HEK293 (cell line): Measurements from ENCODE around the gene TMEM238L.

Experiments
- CTCF ChIA-PET: fragments of 350-600 bp; formaldehyde crosslinking; extraction: SDS; loops from one replicate; lab custom pipeline; 2021; ENCODE audit warnings: antibody characterized with exemption; lab: Yijun Ruan, JAX
- POLR2A ChIA-PET: fragments of 300-600 bp; formaldehyde crosslinking; extraction: SDS; loops from one replicate; lab custom pipeline; 2020; ENCODE audit warnings: antibody characterized with exemption, inconsistent platforms; lab: Yijun Ruan, JAX
- H3K27ac ChIP-seq: fragments of 200-500 bp; sonication (Bioruptor generic); 2 replicates; pipeline ENCODE4 v1.5.1; 2014; ENCODE audit warnings: low read depth, low read length, control low read depth, inconsistent platforms; ENCODE audit errors: extremely low read depth
- H3K36me3 ChIP-seq, 2 experiments: fragments of 200-500 bp in 1 of 2; sonication (Bioruptor generic) in 1 of 2; 1 replicate in 1 of 2; 2 replicates in 1 of 2; pipeline ENCODE4 v1.5.1; 2014 to 2017; ENCODE audit warnings: inconsistent platforms in 2 of 2, low read length in 2 of 2; ENCODE audit not compliant: control insufficient read depth in 2 of 2, insufficient read depth in 1 of 2
- H3K4me1 ChIP-seq: fragments of 200-500 bp; sonication (Bioruptor generic); 2 replicates; pipeline ENCODE4 v1.5.1; 2014; ENCODE audit warnings: mild to moderate bottlenecking, low read length, inconsistent platforms; ENCODE audit not compliant: control insufficient read depth, insufficient read depth
- H3K4me3 ChIP-seq: 2 replicates; pipeline ENCODE4 v1.5.1; 2011; ENCODE audit warnings: low read depth, mild to moderate bottlenecking, control low read depth, low read length, moderate library complexity
- H3K9me3 ChIP-seq: fragments of 200-500 bp; sonication (Bioruptor generic); 2 replicates; pipeline ENCODE4 v1.5.1; 2014; ENCODE audit warnings: low read depth, low read length, inconsistent platforms; ENCODE audit not compliant: control insufficient read depth, insufficient read depth
- GFI1B ChIP-seq: fragments of 450-650 bp; formaldehyde crosslinking; IDR thresholded peaks from 2 replicates; pipeline ENCODE4 v1.5.1; 2016; ENCODE audit warnings: missing biosample characterization, missing genetic modification characterization
- HOXC10 ChIP-seq: sonication (generic); formaldehyde crosslinking; IDR thresholded peaks from 2 replicates; pipeline ENCODE4 v1.8.1; 2023; ENCODE audit warnings: mild to moderate bottlenecking, missing genetic modification reagents
- MZF1 ChIP-seq: fragments of 450-650 bp; formaldehyde crosslinking; IDR thresholded peaks from 2 replicates; pipeline ENCODE4 v1.5.1; 2017; ENCODE audit warnings: missing biosample characterization, missing genetic modification characterization, borderline replicate concordance
- PRDM1 ChIP-seq: fragments of 450-650 bp; formaldehyde crosslinking; IDR thresholded peaks from 2 replicates; pipeline ENCODE4; 2016; ENCODE audit warnings: missing biosample characterization, missing genetic modification characterization
- SCRT1 ChIP-seq: fragments of 450-650 bp; formaldehyde crosslinking; IDR thresholded peaks from 2 replicates; pipeline ENCODE4 v1.5.1; 2016; ENCODE audit warnings: missing biosample characterization, missing genetic modification characterization, borderline replicate concordance
- YY2 ChIP-seq: fragments of 450-650 bp; formaldehyde crosslinking; IDR thresholded peaks from 2 replicates; pipeline ENCODE4 v1.5.1; 2016; ENCODE audit warnings: missing biosample characterization, missing genetic modification characterization
- ZFP3 ChIP-seq: fragments of 450-650 bp; formaldehyde crosslinking; IDR thresholded peaks from 2 replicates; pipeline ENCODE4 v1.5.1; 2016; ENCODE audit warnings: low read depth, missing biosample characterization, missing genetic modification characterization
- ZFP37 ChIP-seq: fragments of 450-650 bp; formaldehyde crosslinking; IDR thresholded peaks from 2 replicates; pipeline ENCODE4 v1.5.1; 2016; ENCODE audit warnings: missing biosample characterization, missing genetic modification characterization
- ZFP41 ChIP-seq: fragments of 450-650 bp; formaldehyde crosslinking; IDR thresholded peaks from 2 replicates; pipeline ENCODE4 v1.5.1; 2016; ENCODE audit warnings: missing biosample characterization, missing genetic modification characterization, borderline replicate concordance
- ZNF221 ChIP-seq: fragments of 450-650 bp; formaldehyde crosslinking; IDR thresholded peaks from 2 replicates; pipeline ENCODE4 v1.5.1; 2017; ENCODE audit warnings: missing biosample characterization, missing genetic modification characterization, borderline replicate concordance
- ZNF302 ChIP-seq: fragments of 450-650 bp; formaldehyde crosslinking; IDR thresholded peaks from 2 replicates; pipeline ENCODE4 v1.5.1; 2016; ENCODE audit warnings: missing biosample characterization, missing genetic modification characterization, low read depth
- ZNF366 ChIP-seq: fragments of 450-650 bp; formaldehyde crosslinking; conservative IDR thresholded peaks from 2 replicates; pipeline ENCODE4 v1.5.1; 2016; ENCODE audit warnings: missing biosample characterization, missing genetic modification characterization
- ZNF391 ChIP-seq: fragments of 450-650 bp; formaldehyde crosslinking; IDR thresholded peaks from 2 replicates; pipeline ENCODE4 v1.5.1; 2016; ENCODE audit warnings: low read depth, missing biosample characterization, missing genetic modification characterization, borderline replicate concordance
- ZNF404 ChIP-seq: fragments of 450-650 bp; formaldehyde crosslinking; IDR thresholded peaks from 2 replicates; pipeline ENCODE4 v1.5.1; 2017; ENCODE audit warnings: missing biosample characterization, missing genetic modification characterization
- ZNF423 ChIP-seq: fragments of 450-650 bp; formaldehyde crosslinking; IDR thresholded peaks from 2 replicates; pipeline ENCODE4 v1.5.1; 2016; ENCODE audit warnings: missing biosample characterization, missing genetic modification characterization
- ZNF501 ChIP-seq: fragments of 450-650 bp; formaldehyde crosslinking; IDR thresholded peaks from 2 replicates; pipeline ENCODE4 v1.5.1; 2016; ENCODE audit warnings: missing biosample characterization, missing genetic modification characterization
- ZNF521 ChIP-seq: fragments of 450-650 bp; formaldehyde crosslinking; IDR thresholded peaks from 2 replicates; pipeline ENCODE4 v1.5.1; 2017; ENCODE audit warnings: missing biosample characterization, mild to moderate bottlenecking, missing genetic modification characterization
- ZNF544 ChIP-seq: fragments of 450-650 bp; formaldehyde crosslinking; IDR thresholded peaks from 2 replicates; pipeline ENCODE4 v1.5.0; 2017; ENCODE audit warnings: missing biosample characterization, missing genetic modification characterization
- ZNF548 ChIP-seq: fragments of 450-650 bp; formaldehyde crosslinking; IDR thresholded peaks from 2 replicates; pipeline ENCODE4 v1.5.1; 2016; ENCODE audit warnings: missing biosample characterization, missing genetic modification characterization
- ZNF596 ChIP-seq: fragments of 450-650 bp; IDR thresholded peaks from 2 replicates; pipeline ENCODE4 v1.5.0; 2018; ENCODE audit warnings: missing biosample characterization, mild to moderate bottlenecking, missing genetic modification characterization, moderate library complexity
- ZNF626 ChIP-seq: fragments of 450-650 bp; sonication (Bioruptor Pico); formaldehyde crosslinking; IDR thresholded peaks from 2 replicates; pipeline ENCODE4 v1.5.1; 2018; ENCODE audit warnings: missing biosample characterization, missing genetic modification characterization, inconsistent platforms
- TF ChIP-seq, protein P1 (sequence below): fragments of 450-650 bp; formaldehyde crosslinking; IDR thresholded peaks from 2 replicates; pipeline ENCODE4 v1.5.1; 2016; ENCODE audit warnings: missing biosample characterization, missing genetic modification characterization, borderline replicate concordance
- TF ChIP-seq, protein P2 (sequence below): sonication (generic); formaldehyde crosslinking; IDR thresholded peaks from 2 replicates; pipeline ENCODE4 v1.8.1; 2022; ENCODE audit warnings: mild to moderate bottlenecking, moderate library complexity, missing genetic modification reagents
- TF ChIP-seq, protein P3 (sequence below): fragments of 450-650 bp; formaldehyde crosslinking; IDR thresholded peaks from 2 replicates; pipeline ENCODE4 v1.5.1; 2016; ENCODE audit warnings: missing biosample characterization, missing genetic modification characterization
- TF ChIP-seq, protein P4 (sequence below): fragments of 450-650 bp; IDR thresholded peaks from 2 replicates; pipeline ENCODE4 v1.5.1; 2018; ENCODE audit warnings: missing biosample characterization, missing genetic modification characterization
- TF ChIP-seq, protein P5 (sequence below): fragments of 450-650 bp; formaldehyde crosslinking; IDR thresholded peaks from 2 replicates; pipeline ENCODE4 v1.5.1; 2016; ENCODE audit warnings: missing biosample characterization, missing genetic modification characterization

The TMEM238L gene

DNA sequence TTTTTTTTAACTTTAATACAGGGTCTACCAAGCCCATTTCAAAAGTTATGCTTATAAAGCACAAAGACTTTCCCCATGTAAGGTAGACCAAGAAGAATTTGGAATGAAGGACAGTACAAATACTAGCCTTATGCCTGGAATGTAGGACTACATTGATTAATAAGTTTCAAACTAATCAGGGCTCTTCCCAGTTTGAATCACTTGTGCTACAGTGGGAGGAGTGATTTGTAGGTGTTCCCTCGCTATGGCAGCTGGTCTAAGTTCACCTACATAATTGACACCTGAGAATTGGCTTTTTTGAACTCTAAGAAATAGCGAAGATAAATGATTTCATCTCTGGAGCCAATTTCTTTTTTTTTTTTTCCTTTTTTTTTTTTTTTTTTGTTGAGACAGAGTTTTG lies 18.6 kb downstream of the TMEM238L start:
- TF ChIP-seq ZNF521 (tag by site-specific recombination) = no peak
- TF ChIP-seq, protein P1, sequence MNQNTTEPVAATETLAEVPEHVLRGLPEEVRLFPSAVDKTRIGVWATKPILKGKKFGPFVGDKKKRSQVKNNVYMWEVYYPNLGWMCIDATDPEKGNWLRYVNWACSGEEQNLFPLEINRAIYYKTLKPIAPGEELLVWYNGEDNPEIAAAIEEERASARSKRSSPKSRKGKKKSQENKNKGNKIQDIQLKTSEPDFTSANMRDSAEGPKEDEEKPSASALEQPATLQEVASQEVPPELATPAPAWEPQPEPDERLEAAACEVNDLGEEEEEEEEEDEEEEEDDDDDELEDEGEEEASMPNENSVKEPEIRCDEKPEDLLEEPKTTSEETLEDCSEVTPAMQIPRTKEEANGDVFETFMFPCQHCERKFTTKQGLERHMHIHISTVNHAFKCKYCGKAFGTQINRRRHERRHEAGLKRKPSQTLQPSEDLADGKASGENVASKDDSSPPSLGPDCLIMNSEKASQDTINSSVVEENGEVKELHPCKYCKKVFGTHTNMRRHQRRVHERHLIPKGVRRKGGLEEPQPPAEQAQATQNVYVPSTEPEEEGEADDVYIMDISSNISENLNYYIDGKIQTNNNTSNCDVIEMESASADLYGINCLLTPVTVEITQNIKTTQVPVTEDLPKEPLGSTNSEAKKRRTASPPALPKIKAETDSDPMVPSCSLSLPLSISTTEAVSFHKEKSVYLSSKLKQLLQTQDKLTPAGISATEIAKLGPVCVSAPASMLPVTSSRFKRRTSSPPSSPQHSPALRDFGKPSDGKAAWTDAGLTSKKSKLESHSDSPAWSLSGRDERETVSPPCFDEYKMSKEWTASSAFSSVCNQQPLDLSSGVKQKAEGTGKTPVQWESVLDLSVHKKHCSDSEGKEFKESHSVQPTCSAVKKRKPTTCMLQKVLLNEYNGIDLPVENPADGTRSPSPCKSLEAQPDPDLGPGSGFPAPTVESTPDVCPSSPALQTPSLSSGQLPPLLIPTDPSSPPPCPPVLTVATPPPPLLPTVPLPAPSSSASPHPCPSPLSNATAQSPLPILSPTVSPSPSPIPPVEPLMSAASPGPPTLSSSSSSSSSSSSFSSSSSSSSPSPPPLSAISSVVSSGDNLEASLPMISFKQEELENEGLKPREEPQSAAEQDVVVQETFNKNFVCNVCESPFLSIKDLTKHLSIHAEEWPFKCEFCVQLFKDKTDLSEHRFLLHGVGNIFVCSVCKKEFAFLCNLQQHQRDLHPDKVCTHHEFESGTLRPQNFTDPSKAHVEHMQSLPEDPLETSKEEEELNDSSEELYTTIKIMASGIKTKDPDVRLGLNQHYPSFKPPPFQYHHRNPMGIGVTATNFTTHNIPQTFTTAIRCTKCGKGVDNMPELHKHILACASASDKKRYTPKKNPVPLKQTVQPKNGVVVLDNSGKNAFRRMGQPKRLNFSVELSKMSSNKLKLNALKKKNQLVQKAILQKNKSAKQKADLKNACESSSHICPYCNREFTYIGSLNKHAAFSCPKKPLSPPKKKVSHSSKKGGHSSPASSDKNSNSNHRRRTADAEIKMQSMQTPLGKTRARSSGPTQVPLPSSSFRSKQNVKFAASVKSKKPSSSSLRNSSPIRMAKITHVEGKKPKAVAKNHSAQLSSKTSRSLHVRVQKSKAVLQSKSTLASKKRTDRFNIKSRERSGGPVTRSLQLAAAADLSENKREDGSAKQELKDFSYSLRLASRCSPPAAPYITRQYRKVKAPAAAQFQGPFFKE = no peak
- TF ChIP-seq ZNF544 (tag by site-specific recombination) = no peak
- TF ChIP-seq ZFP3 (tag by site-specific recombination) = no peak
- TF ChIP-seq ZFP41 (tag by site-specific recombination) = no peak
- no peak for TF ChIP-seq ZNF366
- no peak for TF ChIP-seq YY2
- TF ChIP-seq, protein P2, sequence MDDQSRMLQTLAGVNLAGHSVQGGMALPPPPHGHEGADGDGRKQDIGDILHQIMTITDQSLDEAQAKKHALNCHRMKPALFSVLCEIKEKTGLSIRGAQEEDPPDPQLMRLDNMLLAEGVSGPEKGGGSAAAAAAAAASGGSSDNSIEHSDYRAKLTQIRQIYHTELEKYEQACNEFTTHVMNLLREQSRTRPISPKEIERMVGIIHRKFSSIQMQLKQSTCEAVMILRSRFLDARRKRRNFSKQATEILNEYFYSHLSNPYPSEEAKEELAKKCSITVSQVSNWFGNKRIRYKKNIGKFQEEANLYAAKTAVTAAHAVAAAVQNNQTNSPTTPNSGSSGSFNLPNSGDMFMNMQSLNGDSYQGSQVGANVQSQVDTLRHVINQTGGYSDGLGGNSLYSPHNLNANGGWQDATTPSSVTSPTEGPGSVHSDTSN = no peak
- TF ChIP-seq MZF1 = no peak
- TF ChIP-seq ZNF423 (tag by site-specific recombination) = no peak
- no peak for TF ChIP-seq ZNF404 (tag by site-specific recombination)
- TF ChIP-seq ZFP37 (tag by site-specific recombination) = no peak
- no peak for TF ChIP-seq ZNF548 (tag by site-specific recombination)
- TF ChIP-seq ZNF302 (tag by site-specific recombination) = no peak
- TF ChIP-seq SCRT1 (tag by site-specific recombination) = no peak
- TF ChIP-seq GFI1B (tag by site-specific recombination) = no peak
- no peak for TF ChIP-seq ZNF501
- Histone ChIP-seq H3K4me3 (no peak overlapping the region), H3K36me3 (no peaks in the 10 kb centered on the region), H3K9me3 (no peaks in the 10 kb centered on the region), H3K4me1 (no peaks in the 10 kb centered on the region), H3K27ac (no peak overlapping the region)
- ChIA-PET POLR2A (no interaction called here), CTCF (interaction anchor here (0.8 kb wide), 1 partner anchor 13 kb away, joined by 5 read pairs; no protein-coding TSS in a partner anchor)

DNA sequence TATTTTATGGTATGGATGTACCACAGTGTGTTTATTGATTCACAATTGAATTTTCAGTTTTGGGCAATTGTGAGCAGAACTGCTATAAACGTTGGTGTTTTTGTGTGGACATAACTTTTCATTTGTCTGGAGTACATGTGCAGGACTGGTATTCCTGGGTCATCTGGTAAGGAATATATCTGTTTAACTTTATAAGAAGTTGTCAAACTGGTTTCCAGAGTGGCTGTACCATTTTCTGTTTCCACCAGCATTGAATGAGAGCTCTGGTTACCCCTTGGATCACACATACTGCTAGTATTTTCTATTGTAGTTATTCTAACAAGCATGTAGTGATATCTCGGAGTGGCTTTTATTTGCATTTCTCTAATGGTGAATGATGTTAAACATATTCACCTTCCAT lies 24.3 kb downstream of the TMEM238L start:
- no peak for TF ChIP-seq HOXC10 (CRISPR knock-in tag)
- no peak for TF ChIP-seq ZNF302 (tag by site-specific recombination)
- TF ChIP-seq, protein P3, sequence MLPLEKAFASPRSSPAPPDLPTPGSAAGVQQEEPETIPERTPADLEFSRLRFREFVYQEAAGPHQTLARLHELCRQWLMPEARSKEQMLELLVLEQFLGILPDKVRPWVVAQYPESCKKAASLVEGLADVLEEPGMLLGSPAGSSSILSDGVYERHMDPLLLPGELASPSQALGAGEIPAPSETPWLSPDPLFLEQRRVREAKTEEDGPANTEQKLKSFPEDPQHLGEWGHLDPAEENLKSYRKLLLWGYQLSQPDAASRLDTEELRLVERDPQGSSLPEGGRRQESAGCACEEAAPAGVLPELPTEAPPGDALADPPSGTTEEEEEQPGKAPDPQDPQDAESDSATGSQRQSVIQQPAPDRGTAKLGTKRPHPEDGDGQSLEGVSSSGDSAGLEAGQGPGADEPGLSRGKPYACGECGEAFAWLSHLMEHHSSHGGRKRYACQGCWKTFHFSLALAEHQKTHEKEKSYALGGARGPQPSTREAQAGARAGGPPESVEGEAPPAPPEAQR (tag by site-specific recombination) = no peak
- no peak for TF ChIP-seq PRDM1 (tag by site-specific recombination)
- no peak for TF ChIP-seq ZNF626
- TF ChIP-seq ZNF391 (tag by site-specific recombination) = no peak
- TF ChIP-seq ZNF596 = no peak
- TF ChIP-seq ZNF221 (tag by site-specific recombination) = no peak
- TF ChIP-seq, protein P4, sequence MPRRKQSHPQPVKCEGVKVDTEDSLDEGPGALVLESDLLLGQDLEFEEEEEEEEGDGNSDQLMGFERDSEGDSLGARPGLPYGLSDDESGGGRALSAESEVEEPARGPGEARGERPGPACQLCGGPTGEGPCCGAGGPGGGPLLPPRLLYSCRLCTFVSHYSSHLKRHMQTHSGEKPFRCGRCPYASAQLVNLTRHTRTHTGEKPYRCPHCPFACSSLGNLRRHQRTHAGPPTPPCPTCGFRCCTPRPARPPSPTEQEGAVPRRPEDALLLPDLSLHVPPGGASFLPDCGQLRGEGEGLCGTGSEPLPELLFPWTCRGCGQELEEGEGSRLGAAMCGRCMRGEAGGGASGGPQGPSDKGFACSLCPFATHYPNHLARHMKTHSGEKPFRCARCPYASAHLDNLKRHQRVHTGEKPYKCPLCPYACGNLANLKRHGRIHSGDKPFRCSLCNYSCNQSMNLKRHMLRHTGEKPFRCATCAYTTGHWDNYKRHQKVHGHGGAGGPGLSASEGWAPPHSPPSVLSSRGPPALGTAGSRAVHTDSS (tag by site-specific recombination) = no peak
- TF ChIP-seq, protein P5, sequence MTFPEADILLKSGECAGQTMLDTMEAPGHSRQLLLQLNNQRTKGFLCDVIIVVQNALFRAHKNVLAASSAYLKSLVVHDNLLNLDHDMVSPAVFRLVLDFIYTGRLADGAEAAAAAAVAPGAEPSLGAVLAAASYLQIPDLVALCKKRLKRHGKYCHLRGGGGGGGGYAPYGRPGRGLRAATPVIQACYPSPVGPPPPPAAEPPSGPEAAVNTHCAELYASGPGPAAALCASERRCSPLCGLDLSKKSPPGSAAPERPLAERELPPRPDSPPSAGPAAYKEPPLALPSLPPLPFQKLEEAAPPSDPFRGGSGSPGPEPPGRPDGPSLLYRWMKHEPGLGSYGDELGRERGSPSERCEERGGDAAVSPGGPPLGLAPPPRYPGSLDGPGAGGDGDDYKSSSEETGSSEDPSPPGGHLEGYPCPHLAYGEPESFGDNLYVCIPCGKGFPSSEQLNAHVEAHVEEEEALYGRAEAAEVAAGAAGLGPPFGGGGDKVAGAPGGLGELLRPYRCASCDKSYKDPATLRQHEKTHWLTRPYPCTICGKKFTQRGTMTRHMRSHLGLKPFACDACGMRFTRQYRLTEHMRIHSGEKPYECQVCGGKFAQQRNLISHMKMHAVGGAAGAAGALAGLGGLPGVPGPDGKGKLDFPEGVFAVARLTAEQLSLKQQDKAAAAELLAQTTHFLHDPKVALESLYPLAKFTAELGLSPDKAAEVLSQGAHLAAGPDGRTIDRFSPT (tag by site-specific recombination) = no peak

More for the DNA sequence above, 24.3 kb downstream of the TMEM238L start:
- Histone ChIP-seq H3K4me3 (no peak overlapping the region), H3K36me3 (no peaks in the 10 kb centered on the region), H3K9me3 (no peaks in the 10 kb centered on the region), H3K27ac (no peak overlapping the region), H3K4me1 (no peaks in the 10 kb centered on the region)
- ChIA-PET CTCF (interaction anchor here (1.2 kb wide), 1 partner anchor 43 kb away, joined by 6 read pairs; no protein-coding TSS in a partner anchor), POLR2A (no interaction called here)
